Stimulated activated CD8-positive, alpha-beta memory T cell treated with anti-CD3 and anti-CD28 coated beads, Interleukin-15, amount 100 ng/mL, for 4 hours (primary cell): ENCODE results near the gene COL19A1.

ENCODE experiments used
- DNase-seq, 2 donors: peaks; one replicate each; pipeline ENCODE4 v3.0.0-alpha.2; 2020; ENCODE audit warnings: low read depth in 2 of 2

Gene COL19A1

DNA sequence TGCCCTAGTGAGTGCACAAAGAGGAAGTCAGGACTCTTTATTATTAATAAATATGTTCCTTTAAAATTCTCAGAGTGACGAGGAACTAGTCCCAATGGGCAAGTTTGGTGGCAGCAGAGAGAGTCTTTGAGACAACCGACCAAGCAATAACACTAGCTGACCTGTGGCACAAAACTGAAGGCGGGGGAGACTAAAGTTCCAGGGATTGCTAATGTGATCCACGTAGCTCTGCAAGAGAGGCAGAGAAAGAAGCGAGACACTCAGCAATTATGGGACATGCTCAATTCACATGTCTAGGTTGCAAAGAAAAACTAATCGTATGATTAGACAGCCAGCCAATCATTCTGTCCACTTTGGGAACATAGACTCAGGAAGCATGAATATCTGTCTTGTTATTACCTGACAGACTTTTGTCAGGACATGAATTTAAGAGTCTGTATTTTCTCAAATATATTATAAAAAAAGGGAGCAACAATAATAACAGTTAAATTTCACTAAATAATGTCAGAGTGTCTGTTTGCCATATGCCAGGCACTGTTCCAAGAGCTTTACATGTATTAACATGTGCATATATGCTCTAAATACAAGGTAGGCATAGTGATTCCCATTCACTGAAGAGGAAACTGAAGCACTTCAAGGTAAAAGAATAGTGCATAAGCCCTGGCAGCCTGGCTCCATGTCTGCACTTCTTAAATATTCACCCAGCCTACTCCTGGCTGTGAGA lies 355.5 kb downstream of the COL19A1 start:
- no peak for DNase-seq

DNA sequence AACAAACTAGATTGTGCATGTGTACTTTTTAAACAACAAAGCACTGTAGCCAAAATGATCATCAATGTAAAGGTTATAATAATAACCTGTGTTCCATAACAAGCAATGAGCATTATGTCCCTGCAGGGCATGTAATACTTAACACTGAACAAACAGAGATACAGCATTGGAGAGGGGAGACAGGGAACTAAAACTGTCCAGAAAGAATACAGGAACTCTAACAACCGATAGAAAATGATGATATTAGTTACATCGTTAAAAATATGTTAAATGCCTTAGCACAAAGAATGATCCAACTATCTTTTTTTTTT lies 356.0 kb downstream of the COL19A1 start:
- no peak for DNase-seq

DNA sequence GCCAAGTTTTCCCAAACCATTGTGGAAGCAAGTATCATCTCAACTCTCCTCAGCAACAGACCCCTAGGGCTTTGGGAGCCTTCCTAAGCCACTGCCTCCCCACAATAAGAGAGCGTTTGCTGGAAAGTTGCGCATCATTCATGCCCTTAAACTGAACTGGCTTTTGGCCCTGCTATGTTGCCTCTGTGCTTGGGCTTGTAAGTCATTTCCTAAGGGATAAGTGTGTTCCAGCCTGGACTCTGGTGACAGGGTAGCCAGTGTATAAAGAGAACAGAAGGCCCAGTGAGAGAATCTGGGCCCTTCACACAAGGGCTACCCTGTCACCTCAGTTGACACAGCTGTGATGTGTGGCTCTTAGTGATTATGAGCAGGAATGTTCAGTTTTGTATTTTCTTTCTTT lies 358.7 kb downstream of the COL19A1 start:
- DNase-seq: no peak

DNA sequence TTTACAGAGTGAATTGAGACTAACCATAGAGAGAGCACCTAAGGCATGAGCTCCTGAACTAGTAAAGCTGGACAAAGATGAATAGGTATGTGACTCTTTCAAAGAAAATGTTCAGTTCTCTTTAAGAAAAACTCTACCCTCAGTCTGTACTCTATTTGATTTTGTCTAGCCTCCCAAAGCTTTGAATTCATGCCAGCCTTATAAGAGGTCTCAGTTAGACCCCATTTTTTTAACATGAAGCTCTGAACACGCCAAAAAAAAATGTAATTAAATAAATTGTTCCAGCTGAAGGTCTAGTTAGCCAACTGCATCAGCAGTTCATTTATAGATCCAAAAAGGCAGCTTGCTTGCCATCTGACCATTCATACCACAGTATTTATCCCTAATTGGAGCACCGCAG lies 365.0 kb downstream of the COL19A1 start:
- no peak for DNase-seq

DNA sequence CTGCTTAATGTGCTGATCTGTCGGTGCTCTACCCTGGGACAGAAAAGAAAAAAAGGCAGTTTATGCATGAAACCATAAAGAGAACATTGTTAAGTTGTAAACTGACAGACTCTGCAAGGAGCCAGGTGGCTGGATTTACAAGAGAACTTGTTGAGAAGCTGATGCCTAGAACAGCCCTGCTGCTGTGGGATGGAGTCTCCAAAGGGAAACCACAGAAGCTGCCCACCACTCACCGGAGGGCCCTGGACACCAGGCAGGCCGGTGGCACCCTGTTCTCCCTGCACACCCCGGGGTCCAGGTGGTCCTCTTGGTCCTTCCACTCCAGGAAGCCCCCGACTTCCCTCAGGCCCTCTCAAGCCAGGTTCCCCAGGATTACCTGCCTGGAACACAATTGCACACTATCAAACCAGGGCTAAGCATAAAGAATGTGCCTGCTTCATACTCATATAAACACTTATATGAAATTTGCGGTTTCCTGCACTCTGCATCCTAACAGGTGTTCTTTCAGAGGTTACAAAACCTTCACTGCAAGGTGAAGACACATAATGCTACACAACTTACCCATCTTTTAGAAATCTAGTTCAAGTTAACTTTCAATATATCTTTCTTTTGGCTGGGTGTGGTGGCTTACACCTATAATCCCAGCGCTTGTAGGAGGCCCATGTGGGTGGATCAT lies 368.3 kb downstream of the COL19A1 start:
- DNase-seq: no peak

DNA sequence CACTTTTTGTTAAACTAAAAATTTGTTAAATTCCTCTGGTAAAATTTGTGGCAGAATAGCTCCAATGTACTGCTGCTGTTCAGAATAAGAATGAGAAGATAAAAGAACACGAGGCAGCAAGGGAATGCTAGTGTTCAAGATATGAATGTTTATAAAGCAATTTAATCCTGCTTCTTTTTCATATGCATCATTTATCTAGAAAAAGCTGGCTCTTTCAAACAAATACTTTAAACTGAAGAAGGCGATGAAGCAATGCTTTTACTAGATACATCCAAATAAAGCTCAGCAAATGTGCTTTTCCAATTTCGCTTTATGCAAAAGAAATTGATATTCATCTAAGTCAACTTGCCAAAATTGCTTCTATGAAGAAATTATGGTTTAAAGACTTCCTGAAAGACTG lies 370.0 kb downstream of the COL19A1 start:
- DNase-seq: no peak

DNA sequence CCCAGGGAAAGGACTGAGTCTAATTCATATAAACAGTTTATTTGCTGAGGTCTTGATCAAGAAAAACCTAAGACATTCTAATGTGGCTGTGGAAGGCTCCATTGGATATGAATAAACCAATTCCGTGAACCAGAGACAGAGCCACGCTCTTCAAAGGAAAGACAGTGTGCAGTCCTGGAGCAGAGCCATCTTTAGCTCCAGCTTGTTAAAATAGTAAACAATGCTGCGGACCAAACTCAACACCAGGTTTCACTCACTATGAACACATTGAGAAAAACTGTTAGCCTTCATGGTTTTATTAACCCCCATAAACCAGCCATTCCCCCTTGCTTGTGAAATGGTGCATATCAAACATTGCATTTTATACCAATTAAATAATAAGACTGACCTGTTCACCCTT lies 374.7 kb downstream of the COL19A1 start:
- no peak for DNase-seq

DNA sequence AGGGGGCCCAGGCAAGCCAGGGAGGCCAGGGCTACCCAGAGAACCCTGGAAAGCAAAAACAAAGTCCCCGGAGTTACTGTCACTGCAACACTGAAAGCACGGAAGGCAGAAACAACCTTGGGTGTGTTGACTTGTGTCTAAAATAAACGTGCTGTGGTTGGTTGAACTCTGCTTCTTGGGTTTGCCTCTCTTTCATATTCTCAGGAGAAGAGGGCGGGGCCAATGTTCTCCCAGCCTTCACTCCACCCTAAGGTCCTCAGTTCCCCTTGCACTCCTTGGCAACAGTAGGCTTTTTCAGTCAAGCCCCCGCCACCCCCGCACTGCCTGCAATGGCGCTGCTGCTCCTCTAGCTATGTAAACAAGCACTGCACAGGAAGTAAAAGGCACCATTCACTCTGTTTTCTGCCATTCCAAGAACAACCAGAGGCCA lies 375.6 kb downstream of the COL19A1 start:
- DNase-seq: no peak

DNA sequence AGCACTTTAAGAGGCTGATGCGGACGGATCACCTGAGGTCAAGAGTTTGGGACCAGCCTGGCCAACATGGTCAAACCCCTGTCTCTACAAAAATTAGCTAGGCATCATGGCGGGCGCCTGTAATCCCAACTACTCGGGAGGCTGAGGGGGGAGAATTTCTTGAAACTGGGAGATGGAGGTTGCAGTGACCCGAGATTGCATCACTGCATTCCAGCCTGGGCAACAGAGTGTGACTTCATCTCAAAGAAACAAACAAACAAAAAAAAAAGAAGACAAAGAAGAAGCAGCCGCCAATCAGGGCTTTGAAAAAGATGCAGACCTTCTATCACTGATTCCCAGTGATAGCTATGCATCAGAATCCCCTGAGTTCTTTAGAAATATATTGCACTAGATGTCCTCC lies 379.8 kb downstream of the COL19A1 start:
- DNase-seq: no peak

DNA sequence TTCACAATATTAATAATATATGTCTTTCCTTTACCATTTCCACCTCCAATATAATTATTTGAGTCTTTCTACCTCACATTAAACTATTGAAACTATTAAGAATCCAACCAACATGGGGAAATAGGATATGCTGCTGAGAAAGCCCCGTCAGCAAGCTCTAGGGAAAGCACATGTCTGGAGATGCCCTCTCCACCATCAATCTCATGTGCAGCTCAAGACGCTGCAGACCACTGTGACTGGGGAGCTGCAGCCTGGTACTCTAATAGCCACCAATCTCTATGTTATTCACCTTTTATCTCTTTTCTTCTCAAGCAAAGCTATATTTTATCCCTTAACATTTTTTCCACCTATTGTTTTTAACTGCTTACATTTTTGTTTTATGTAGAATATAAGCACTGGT lies 386.2 kb downstream of the COL19A1 start:
- no peak for DNase-seq

DNA sequence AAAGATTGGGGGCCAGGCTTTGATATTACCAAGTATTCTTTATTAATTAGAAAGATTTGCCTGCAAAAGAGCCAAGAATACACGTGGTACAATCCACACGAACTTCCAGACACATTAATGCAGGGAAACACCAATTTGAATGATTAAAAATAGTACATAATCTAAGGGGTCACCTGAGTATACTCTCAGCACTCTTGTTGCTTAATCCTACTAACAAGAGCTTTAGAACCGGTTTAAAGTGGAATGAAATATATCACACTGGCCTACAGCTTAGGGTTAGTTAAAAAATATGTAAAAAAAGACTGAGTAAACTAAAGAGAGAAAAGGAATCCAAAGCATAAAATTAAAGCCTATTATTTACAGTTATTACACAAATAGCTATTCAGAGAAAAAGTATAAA lies 387.6 kb downstream of the COL19A1 start:
- no peak for DNase-seq

DNA sequence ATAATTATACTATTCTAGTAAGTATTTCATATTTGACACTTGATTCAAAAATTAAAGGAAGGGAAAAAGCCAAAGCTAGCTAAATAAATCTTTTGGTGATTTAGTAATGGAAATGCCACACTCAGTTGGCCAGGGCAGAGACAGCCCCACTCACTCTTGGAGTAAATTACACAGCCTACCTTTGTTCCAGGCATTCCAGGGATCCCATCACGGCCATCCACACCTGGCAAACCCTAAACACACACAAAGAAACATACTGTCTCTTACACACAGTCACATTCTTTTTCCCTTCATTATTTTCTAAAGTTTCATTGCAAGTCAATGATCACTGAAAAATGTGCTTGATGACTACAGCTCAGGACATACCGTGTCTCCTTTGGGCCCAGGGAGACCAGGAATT lies 388.4 kb downstream of the COL19A1 start:
- no peak for DNase-seq

DNA sequence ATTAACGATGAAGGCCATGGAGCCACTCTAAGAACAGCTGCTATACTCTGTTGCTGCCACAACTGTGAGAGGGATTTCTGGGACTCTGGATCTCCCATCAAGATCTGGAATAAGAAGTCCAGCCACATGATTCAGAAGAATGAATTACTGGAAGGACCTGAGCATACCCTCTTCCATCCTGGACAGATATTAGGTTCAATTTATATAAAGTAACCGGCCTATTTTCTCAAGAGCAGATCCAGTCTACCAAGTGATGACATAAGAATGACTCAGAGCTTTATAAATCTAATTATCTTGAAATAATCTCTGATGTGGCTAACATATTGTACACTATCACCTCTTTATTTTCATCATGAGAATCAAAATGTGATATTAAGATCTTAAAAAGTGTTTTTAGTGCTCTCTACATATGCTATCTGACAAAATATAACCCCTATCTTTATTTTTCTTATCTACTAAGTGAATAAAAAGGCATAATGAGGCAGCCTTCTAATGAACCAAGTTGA lies 391.5 kb downstream of the COL19A1 start:
- DNase-seq: no peak

DNA sequence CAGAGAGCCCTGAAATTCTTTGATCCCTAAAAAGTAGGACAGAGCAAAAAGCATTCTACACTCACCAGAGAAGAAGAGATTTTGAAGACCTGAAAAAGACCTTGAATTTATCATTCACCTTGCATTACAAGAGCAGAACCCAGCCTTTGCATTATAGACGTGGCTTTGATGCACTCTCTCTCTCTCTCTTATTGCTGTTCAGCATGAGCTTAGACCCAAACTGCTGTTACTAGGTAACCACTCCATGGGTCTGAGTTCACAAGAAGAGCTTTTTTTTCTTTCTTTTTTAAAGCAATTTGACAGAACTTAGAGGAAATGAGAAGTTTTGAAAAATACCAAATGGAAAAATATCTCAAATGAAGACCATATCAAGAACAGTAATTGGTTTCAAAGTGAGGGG lies 392.1 kb downstream of the COL19A1 start:
- DNase-seq: no peak
